GM23338 (cell line): Measurements from ENCODE around the gene PRKCH. TPM values are rescaled to one million over a fixed set of nuclear protein-coding genes. Genes with fewer than 3 reads are reported as not detected.
A peak's percentile ranks its signal among the peaks of the same experiment; 100 is the strongest.

Experiments
- ATAC-seq: fragments of 200-7000 bp; cut with Tn5 transposase; 3 replicates; pipeline ENCODE4 v1.9.1; 2020
- DNase-seq: peaks from one replicate; pipeline ENCODE4 v3.0.0-alpha.2; 2015; ENCODE audit warnings: low spot score
- H2AFZ ChIP-seq: fragments of 200-600 bp; sonication (generic); 2 replicates; pipeline ENCODE4 v1.8.0; 2016; ENCODE audit warnings: antibody characterized with exemption, mild to moderate bottlenecking, moderate library complexity
- H3F3A ChIP-seq: fragments of 200-600 bp; sonication (generic); replicated peaks from 2 replicates; pipeline ENCODE4 v1.8.0; 2017; ENCODE audit warnings: antibody characterized with exemption, mixed run types, low read depth
- H3K27ac ChIP-seq: fragments of 200-600 bp; sonication (generic); 2 replicates; pipeline ENCODE4 v1.6.1; 2016; ENCODE audit warnings: low read depth
- H3K27me3 ChIP-seq: fragments of 200-600 bp; sonication (generic); 2 replicates; pipeline ENCODE4 v1.8.0; 2016; ENCODE audit warnings: mild to moderate bottlenecking, mixed run types, moderate library complexity; ENCODE audit not compliant: insufficient read depth
- H3K36me3 ChIP-seq: fragments of 200-600 bp; sonication (generic); 2 replicates; pipeline ENCODE4 v1.8.0; 2016; ENCODE audit warnings: mild to moderate bottlenecking; ENCODE audit not compliant: insufficient read depth
- H3K4me1 ChIP-seq: fragments of 200-600 bp; sonication (generic); 2 replicates; pipeline ENCODE4 v1.8.0; 2016; ENCODE audit warnings: mild to moderate bottlenecking, moderate library complexity; ENCODE audit not compliant: insufficient read depth
- H3K4me2 ChIP-seq: fragments of 200-600 bp; sonication (generic); 2 replicates; pipeline ENCODE4 v1.7.1; 2017; ENCODE audit warnings: mixed run types
- H3K4me3 ChIP-seq: fragments of 200-600 bp; sonication (generic); 2 replicates; pipeline ENCODE4 v1.6.1; 2016; ENCODE audit warnings: mixed run types
- H3K79me2 ChIP-seq: fragments of 200-600 bp; sonication (generic); replicated peaks from 2 replicates; pipeline ENCODE4 v1.8.0; 2017; ENCODE audit warnings: mild to moderate bottlenecking; ENCODE audit not compliant: insufficient read depth
- H3K9me2 ChIP-seq: fragments of 200-600 bp; sonication (generic); 2 replicates; pipeline ENCODE4 v1.8.0; 2017; ENCODE audit not compliant: insufficient read depth
- H4K20me1 ChIP-seq: fragments of 200-600 bp; sonication (generic); replicated peaks from 2 replicates; pipeline ENCODE4 v1.8.0; 2017; ENCODE audit warnings: mild to moderate bottlenecking; ENCODE audit not compliant: insufficient read depth
- H3K27ac Mint-ChIP-seq: 2 replicates; pipeline ENCODE4 v1.8.0; 2020; ENCODE audit warnings: inconsistent platforms, mild to moderate bottlenecking, moderate library complexity, mixed read lengths
- H3K27me3 Mint-ChIP-seq: 3 replicates; pipeline ENCODE4 v1.8.0; 2022; ENCODE audit warnings: low read depth, mild to moderate bottlenecking, moderate library complexity, mixed read lengths, inconsistent platforms; ENCODE audit not compliant: insufficient read depth, poor library complexity
- H3K36me3 Mint-ChIP-seq: 3 replicates; pipeline ENCODE4 v1.8.0; 2021; ENCODE audit warnings: low read depth, mild to moderate bottlenecking, inconsistent platforms, moderate library complexity, mixed read lengths
- H3K4me1 Mint-ChIP-seq: 3 replicates; pipeline ENCODE4 v1.8.0; 2020; ENCODE audit warnings: mild to moderate bottlenecking, inconsistent platforms, mixed read lengths
- H3K4me3 Mint-ChIP-seq: 3 replicates; pipeline ENCODE4 v1.8.0; 2021; ENCODE audit warnings: moderate library complexity, mild to moderate bottlenecking, inconsistent platforms, mixed read lengths
- H3K9me3 Mint-ChIP-seq: 3 replicates; pipeline ENCODE4 v1.8.0; 2020; ENCODE audit warnings: moderate library complexity, mild to moderate bottlenecking, inconsistent platforms, mixed read lengths
- CREB1 ChIP-seq: fragments of 250-450 bp; sonication (Bioruptor Pico); IDR thresholded peaks from 2 replicates; pipeline ENCODE4 v1.5.0; 2020; ENCODE audit warnings: low read depth, mild to moderate bottlenecking, moderate library complexity
- EZH2 ChIP-seq: fragments of 200-600 bp; sonication (generic); IDR thresholded peaks from one replicate; pipeline ENCODE4 v1.8.0; 2017; ENCODE audit warnings: antibody characterized with exemption, mild to moderate bottlenecking, low read depth; ENCODE audit not compliant: unreplicated experiment
- JUNB ChIP-seq: IDR thresholded peaks from one replicate; pipeline ENCODE4 v1.6.1; 2016; ENCODE audit warnings: antibody characterized with exemption; ENCODE audit not compliant: unreplicated experiment
- NANOG ChIP-seq: IDR thresholded peaks from 2 replicates; pipeline ENCODE4 v1.6.1; 2016; ENCODE audit warnings: antibody characterized with exemption, borderline replicate concordance
- POLR2AphosphoS5 ChIP-seq: IDR thresholded peaks from 2 replicates; pipeline ENCODE4 v1.6.1; 2016; ENCODE audit warnings: antibody characterized with exemption, low read depth
- STAT1 ChIP-seq: IDR thresholded peaks from one replicate; pipeline ENCODE4 v1.6.1; 2016; ENCODE audit warnings: antibody characterized with exemption; ENCODE audit not compliant: unreplicated experiment
- ZNF331 ChIP-seq: fragments of 250-450 bp; sonication (Bioruptor Pico); IDR thresholded peaks from 2 replicates; pipeline ENCODE4 v1.5.0; 2020; ENCODE audit warnings: low read depth, mild to moderate bottlenecking, moderate library complexity
- polyA plus RNA-seq: library from polyadenylated mRNA; unstranded; fragments of >200 nt; fragmentation: Nextera tagmentation; extraction: Ambion mirVana; gene quantifications from 2 replicates; pipeline ENCODE4 v1.2.1, GENCODE V29; 2016
- total RNA-seq: library from RNA; depleted of rRNA; stranded (reverse); fragments of >200 nt; shearing (Covaris generic); gene quantifications from 2 replicates; pipeline ENCODE4 v1.2.3, GENCODE V29; 2014
- TF ChIP-seq, protein P1 (sequence below): fragments of 250-450 bp; sonication (Bioruptor Pico); IDR thresholded peaks from 2 replicates; pipeline ENCODE4 v1.5.0; 2020; ENCODE audit warnings: mild to moderate bottlenecking, moderate library complexity

Gene PRKCH
- total and polyA plus RNA-seq, 2 experiments from 2014 or later, result 5.4 to 10.1 TPM

DNA sequence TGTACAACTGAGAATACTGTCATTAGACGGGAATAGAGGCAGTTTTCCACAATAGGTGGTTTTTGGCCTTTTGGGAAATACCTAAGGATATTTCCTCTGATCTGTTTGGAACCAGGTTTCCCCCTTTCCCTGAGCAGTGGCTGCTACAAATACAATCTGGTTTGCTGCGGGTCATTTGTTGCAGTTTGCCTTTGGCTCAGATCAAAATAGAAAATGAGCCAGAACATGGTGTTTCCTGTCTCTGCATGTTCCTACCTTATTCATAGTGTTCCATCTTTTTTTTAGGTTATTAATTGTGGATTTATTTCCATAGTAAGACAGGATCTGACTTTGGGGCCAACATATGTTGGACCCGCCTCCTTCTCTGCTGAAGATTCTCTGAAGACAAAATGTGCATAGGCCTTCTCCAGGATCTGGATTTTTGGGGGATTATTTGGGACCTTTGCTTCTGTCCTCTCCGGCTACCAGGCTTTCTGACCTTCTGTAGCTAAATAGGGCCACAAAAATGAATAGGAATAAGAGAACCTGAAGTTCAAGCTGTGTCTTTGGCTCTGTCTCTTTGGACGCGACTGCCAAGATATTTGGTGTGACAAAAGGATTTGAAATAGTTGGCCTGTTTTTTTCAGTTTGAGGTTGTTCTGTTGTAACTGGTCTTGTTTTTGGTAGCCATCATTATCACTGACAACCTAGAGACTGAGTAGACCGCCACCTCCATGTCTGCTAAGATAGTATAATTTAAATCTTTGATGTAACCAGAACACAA, 146.9 kb downstream of the PRKCH start (continued):
- TF ChIP-seq, protein P1, sequence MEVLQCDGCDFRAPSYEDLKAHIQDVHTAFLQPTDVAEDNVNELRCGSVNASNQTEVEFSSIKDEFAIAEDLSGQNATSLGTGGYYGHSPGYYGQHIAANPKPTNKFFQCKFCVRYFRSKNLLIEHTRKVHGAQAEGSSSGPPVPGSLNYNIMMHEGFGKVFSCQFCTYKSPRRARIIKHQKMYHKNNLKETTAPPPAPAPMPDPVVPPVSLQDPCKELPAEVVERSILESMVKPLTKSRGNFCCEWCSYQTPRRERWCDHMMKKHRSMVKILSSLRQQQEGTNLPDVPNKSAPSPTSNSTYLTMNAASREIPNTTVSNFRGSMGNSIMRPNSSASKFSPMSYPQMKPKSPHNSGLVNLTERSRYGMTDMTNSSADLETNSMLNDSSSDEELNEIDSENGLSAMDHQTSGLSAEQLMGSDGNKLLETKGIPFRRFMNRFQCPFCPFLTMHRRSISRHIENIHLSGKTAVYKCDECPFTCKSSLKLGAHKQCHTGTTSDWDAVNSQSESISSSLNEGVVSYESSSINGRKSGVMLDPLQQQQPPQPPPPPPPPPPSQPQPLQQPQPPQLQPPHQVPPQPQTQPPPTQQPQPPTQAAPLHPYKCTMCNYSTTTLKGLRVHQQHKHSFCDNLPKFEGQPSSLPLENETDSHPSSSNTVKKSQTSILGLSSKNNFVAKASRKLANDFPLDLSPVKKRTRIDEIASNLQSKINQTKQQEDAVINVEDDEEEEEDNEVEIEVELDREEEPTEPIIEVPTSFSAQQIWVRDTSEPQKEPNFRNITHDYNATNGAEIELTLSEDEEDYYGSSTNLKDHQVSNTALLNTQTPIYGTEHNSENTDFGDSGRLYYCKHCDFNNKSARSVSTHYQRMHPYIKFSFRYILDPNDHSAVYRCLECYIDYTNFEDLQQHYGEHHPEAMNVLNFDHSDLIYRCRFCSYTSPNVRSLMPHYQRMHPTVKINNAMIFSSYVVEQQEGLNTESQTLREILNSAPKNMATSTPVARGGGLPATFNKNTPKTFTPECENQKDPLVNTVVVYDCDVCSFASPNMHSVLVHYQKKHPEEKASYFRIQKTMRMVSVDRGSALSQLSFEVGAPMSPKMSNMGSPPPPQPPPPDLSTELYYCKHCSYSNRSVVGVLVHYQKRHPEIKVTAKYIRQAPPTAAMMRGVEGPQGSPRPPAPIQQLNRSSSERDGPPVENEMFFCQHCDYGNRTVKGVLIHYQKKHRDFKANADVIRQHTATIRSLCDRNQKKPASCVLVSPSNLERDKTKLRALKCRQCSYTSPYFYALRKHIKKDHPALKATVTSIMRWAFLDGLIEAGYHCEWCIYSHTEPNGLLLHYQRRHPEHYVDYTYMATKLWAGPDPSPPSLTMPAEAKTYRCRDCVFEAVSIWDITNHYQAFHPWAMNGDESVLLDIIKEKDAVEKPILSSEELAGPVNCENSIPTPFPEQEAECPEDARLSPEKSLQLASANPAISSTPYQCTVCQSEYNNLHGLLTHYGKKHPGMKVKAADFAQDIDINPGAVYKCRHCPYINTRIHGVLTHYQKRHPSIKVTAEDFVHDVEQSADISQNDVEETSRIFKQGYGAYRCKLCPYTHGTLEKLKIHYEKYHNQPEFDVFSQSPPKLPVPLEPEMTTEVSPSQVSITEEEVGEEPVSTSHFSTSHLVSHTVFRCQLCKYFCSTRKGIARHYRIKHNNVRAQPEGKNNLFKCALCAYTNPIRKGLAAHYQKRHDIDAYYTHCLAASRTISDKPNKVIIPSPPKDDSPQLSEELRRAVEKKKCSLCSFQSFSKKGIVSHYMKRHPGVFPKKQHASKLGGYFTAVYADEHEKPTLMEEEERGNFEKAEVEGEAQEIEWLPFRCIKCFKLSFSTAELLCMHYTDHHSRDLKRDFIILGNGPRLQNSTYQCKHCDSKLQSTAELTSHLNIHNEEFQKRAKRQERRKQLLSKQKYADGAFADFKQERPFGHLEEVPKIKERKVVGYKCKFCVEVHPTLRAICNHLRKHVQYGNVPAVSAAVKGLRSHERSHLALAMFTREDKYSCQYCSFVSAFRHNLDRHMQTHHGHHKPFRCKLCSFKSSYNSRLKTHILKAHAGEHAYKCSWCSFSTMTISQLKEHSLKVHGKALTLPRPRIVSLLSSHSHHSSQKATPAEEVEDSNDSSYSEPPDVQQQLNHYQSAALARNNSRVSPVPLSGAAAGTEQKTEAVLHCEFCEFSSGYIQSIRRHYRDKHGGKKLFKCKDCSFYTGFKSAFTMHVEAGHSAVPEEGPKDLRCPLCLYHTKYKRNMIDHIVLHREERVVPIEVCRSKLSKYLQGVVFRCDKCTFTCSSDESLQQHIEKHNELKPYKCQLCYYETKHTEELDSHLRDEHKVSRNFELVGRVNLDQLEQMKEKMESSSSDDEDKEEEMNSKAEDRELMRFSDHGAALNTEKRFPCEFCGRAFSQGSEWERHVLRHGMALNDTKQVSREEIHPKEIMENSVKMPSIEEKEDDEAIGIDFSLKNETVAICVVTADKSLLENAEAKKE (CRISPR knock-in tag), result no peak
- TF ChIP-seq CREB1, result no peak
- no peak for TF ChIP-seq ZNF331
- no peak for TF ChIP-seq STAT1
- no peak for TF ChIP-seq NANOG

- no peak overlapping the region for H3K27ac ChIP-seq
- H3K4me3 ChIP-seq, result peak overlapping the region; percentile 40; the same call in 1 of the 2 replicates
- no peaks in the 10 kb centered on the region for H3K79me2 ChIP-seq
- no peaks in the 10 kb centered on the region for H3K36me3 Mint-ChIP-seq
- H3F3A ChIP-seq, result peaks cover 2% of the 10 kb centered on the region; the same call in 1 of the 2 replicates
- TF ChIP-seq, protein P1 (CRISPR knock-in tag), result no peak
- TF ChIP-seq POLR2AphosphoS5, result no peak
- TF ChIP-seq STAT1, result no peak
- no peak for TF ChIP-seq JUNB
- no peak for TF ChIP-seq EZH2
- no peak for DNase-seq
- peak overlapping the region; percentile 32; the same call in 1 of the 3 replicates for H3K4me3 Mint-ChIP-seq
- H3K4me1 ChIP-seq, result peaks cover 61% of the 10 kb centered on the region
- H2AFZ ChIP-seq, result no peak overlapping the region
- no peaks in the 10 kb centered on the region for H3K36me3 ChIP-seq
- ATAC-seq, result no peak
- H3K9me3 Mint-ChIP-seq, result peaks cover 3% of the 10 kb centered on the region; the same call in 1 of the 3 replicates
- no peak overlapping the region for H3K27ac Mint-ChIP-seq
- peaks cover 58% of the 10 kb centered on the region for H3K4me1 Mint-ChIP-seq
- H3K27me3 ChIP-seq, result no peaks in the 10 kb centered on the region
- no peaks in the 10 kb centered on the region for H3K9me2 ChIP-seq
- H4K20me1 ChIP-seq, result no peaks in the 10 kb centered on the region
- H3K27me3 Mint-ChIP-seq, result peaks cover 4% of the 10 kb centered on the region
- H3K4me2 ChIP-seq, result peak overlapping the region; percentile 64
These were observed 148.4 kb downstream of the PRKCH start for GRCh38 chr14:61469781-61470180.
